ENCODE results near the gene SLC26A8.
"Not testable (repeated sequence)": the region's sequence is repeated elsewhere in the genome, so short reads cannot be mapped to it uniquely, and the experiment has no call there.

The SLC26A8 gene

DNA sequence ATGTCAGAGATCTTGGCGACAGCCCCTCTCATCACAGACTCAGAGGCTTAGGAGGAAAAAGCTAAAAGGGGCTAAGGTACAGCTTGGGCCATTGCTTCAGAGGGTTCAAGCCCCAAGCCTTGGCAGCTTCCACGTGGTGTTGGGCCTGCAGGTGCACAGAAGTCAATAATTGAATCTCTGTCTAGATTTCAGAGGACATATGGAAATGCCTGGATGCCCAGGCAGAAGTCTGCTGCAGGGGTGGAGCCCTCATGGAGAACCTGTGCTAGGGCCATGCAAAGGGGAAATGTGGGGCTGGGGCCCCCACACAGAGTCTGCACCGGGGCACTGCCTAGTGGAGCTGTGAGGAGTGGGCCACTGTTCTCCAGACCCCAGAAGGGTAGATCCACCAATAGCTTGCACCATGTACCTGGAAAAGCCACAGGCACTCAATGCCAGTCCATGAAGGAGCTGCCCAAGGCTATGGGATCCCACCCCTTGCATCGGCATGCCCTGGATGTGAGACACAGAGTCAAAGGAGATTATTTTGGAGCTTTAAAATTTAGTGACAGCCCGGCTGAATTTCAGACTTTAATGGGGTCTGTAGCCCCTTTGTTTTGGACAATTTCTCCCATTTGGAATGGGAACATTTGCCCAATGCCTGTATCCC, 115.6 kb downstream of the SLC26A8 start:
- DNase-seq, result not testable (repeated sequence)

DNA sequence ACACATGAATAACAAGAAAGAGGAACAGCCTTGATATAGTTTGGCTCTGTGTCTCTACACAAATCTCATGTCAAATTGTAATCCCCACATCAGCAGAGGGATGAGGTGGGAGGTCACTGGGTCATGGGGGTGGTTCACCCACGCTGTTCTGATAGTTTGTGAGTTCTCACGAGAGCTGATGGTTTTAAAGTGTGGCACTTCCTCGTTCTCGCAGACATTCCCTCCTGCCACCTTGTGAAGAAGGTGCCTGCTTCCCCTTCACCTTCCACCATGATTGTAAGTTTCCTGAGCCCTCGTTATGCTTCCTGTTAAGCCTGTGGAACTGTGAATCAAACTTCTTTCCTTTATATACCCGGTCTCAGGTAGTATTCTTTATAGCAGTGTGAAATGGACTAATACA, 116.7 kb downstream of the SLC26A8 start:
- no peak for DNase-seq

DNA sequence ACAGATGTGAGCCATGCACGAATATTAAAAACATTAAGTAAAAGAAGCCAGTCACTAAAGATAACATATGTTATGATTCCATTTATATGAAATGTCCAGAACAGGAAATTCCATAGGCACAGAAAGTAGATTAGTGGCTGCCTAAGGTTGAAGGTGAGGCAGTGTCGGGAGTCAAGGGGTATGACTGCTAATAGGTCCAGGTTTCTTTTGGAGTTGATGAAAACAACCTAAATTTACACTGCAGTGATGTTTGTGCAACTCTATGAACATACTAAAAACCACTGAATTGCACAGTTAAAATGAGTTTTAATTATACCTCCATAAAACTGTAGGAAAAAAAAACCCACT, 118.0 kb downstream of the SLC26A8 start:
- DNase-seq, result no peak

DNA sequence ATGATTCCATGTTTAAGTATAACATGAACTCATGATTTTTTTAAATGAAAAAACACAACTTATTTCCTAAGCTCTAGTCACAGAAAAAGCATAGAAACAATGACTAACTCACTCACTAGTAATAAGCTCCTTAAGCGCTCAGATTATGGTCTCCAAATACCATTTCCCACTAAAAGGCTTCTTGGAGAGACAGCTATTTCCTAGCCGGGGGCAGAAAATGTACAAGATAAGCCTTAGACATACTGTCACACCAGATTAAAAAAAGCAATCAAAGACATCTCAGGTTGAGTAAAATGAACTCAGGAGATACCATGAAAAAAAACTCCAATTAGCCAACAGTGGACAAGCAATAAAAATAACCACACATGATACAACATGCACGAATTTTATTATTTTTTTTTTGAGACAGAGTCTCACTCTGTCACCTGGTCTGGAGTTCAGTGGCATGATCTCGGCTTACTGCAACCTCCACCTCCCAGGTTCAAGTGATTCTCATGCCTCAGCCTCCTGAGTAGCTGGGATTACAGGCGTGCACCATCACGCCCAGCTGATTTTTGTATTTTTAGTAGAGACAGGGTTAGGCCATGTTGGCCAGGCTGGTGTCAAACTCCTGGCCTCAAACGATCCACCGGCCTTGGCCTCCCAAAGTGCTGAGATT, 118.5 kb downstream of the SLC26A8 start:
- DNase-seq, result no peak

DNA sequence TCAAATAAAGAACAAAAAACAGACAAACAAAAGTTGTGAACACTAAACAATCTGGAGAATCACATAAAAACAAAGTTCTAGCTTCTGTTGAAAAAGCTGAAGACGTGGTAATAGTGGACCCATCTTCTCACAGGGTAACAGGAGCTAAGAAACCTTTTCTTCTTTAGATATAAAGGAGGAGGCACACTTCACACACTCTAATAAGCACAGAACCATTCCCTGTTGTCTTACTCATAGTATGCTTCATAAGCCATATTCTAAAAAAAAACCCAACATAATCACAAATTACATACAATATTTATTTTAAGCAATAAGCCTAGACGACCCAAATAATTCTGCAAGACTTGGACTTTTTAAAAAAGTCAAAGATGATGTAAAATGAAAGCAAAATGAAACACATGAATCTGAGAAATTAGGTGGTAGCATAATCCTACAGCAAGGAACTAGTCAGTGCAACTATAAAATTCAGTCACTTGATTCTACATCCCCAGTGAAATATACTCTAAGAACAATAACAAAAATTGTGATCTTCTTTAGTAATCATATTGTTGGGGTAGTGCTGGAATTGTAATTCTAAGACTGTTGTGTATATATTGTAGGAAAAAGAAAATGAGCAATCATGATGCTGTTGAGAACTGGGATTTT, 119.2 kb downstream of the SLC26A8 start:
- DNase-seq, result no peak

DNA sequence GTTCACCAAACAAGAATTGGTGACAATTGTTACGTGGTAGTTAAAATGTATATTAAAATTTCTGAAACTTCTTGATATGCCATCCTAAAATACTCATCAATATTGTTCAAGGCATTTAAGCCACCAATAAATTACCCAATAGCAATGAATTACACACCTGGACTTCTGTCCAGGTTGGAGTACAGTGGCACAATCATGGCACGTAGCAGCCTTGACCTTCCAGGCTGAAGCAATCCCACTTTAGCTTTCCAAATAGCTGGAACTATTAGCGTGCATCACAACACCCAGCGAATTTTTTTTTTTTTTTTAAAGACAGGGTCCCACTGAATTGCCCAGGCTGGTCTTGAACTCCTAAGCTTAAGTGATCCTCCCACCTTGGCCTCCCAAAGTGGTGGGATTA, 120.8 kb downstream of the SLC26A8 start:
- no peak for DNase-seq

DNA sequence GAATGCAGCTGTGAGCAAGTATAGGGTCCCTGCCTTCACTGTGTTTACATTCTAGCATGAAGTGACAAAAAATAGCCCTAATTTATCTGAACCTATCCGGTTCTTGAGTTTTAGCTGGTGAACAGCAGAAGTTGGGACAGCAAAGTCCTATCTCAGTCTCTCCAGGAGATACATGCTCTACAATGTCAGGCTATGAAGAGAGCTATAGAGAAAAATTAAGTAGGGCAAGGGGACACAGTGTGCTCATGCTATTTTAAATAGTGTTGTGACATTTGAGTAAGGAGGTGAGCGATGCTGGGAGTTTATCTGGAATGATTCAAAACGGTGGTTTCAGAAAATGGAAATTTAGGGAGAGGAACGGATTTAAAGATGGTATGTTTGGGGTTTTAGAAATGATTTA, 124.0 kb downstream of the SLC26A8 start:
- no peak for DNase-seq

DNA sequence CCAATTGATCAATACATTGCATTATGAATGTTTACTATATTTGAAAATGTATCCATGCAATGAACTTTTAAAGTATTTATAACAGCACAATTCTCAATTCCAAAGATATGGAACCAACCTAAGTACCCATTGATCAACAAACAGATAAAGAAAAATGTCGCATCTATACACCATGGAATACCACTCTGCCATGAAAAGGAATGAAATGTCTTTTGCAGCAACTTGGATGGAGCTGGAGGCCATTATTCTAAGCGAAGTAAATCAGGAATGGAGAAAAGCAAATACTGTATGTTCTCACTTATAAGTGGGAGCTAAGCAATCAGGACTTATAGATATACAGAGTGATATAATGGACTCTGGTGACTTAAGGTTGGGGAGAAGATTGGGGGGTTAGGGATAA, 126.4 kb downstream of the SLC26A8 start:
- DNase-seq, result no peak

DNA sequence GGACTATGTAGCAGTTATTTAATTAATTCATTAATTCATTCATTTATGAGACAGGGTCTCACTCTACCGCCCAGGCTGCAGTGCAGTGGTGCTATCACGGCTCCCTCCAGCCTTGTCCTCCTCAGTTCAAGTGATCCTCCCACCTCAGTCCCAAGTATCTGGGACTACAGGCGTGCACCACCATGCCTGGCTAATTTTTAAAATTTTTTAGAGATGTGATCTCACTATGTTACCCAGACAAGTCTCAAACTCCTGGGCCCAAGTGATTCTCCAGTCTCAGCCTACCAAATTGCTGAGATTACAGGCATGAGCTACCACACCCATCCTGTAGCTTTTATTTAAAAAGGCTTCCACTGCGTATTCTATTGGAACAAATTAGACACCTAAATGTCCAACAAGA, 127.0 kb downstream of the SLC26A8 start:
- no peak for DNase-seq

DNA sequence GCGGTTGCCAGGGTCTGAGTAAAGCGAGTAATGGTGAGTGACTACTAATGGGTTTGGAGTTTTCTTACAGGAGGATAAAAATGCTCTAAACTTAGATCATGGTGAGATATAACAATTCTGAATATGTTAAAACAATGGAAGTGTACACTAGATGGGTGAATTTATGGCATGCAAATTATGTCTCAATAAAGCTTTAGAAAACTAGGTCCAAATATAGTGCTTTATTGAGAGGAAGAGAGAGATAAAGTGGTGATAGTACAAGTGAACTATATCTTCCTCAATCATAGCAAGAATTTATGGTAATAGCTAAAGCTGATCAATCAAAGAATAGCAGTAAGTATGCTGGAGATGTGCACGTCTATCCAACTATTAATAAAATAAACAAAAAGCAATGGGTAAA, 127.4 kb downstream of the SLC26A8 start:
- DNase-seq, result no peak

DNA sequence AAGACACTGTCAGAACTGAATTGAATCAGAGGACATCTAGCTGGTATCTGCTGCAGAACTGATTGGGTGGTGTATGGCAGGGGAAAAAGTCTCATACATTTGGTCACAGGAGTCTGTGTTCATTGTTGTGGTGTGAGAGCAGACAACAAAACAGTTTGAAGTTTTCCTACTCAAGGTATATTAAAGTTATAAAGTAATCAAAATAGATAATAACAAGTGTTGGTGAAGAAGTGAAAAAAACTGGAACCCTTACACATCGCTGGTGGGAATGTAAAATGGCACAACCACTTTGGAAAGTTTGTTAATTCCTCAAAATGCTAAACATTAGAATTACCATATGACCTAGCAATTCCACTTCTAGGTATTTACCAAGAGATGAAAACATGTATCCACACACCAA, 128.2 kb downstream of the SLC26A8 start:
- no peak for DNase-seq

DNA sequence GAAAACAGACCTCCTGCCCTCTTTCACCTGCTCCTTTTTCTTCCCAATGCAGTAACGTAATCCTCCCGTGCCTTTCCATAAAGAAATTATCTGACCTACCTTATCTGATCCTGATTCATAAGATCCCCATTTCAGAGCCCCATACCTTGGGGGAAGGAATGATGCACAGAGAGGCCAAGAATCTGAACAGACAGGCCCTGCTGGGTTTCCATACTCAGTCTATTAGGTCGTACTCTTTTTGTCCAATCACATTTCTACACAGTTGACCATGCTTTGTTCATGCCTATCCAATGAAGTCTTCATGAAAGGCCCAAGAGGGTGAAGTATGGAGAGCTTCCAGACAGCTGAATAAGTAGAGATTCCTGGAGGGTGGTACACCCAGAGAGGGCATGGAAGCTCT, 128.9 kb downstream of the SLC26A8 start:
- DNase-seq, result no peak

DNA sequence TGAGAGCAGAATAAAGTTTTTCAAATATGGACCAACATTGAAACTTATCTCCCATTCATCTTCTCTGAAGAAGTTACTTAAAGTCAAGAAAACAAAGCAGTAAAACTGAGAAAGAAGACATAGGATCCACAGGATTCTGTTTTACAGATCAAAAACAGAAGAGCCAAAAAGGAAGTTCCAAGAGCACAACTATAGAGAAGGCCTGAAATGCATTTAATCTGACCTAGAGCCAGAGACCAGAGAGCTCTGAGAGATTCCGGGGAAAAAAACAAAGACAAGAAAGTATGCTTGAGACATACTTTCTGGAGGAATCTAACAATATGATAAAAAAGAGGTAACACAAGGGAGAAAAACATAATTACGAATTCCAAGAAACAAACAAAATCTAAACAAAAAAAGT, 129.7 kb downstream of the SLC26A8 start:
- no peak for DNase-seq

Measured in GF-D8 (cell line).